B cell (primary cell): ENCODE measurements around the gene GIPR. TPM values are rescaled to one million over a fixed set of nuclear protein-coding genes. Genes with fewer than 3 reads are reported as not detected.

Experiments used
- ATAC-seq: fragments of 200-7000 bp; cut with Tn5 transposase; one replicate; pipeline ENCODE4 v1.10.0; 2021; ENCODE audit warnings: low read depth, mild to moderate bottlenecking, moderate number of reproducible peaks, moderate library complexity
- CTCF ChIA-PET: fragments of 350-600 bp; sonication (Branson Sonifier 250); formaldehyde crosslinking; loops from one replicate; lab custom pipeline; 2021; ENCODE audit warnings: antibody characterized with exemption, inconsistent platforms; lab: Charles Lee
- POLR2A ChIA-PET: fragments of 350-600 bp; sonication (Branson Sonifier 250); formaldehyde crosslinking; loops from one replicate; lab custom pipeline; 2021; ENCODE audit warnings: antibody characterized with exemption; lab: Charles Lee
- DNase-seq: peaks from one replicate; pipeline ENCODE4 v3.0.0; 2013
- H2AFZ ChIP-seq: 2 replicates; pipeline ENCODE4 v1.6.1; 2012; ENCODE audit warnings: mild to moderate bottlenecking, low read depth, low read length; ENCODE audit not compliant: insufficient read depth, poor library complexity, severe bottlenecking
- H3K27ac ChIP-seq, 2 donors: 1 replicate in 1 of 2; 2 replicates in 1 of 2; pipeline ENCODE4 v1.5.1; 2012 to 2013; ENCODE audit warnings: low read length in 2 of 2, mild to moderate bottlenecking in 2 of 2, moderate library complexity in 1 of 2
- H3K27me3 ChIP-seq, 4 experiments: fragments of 200-600 bp in 1 of 4; sonication (generic) in 1 of 4; replicated peaks in 1 of 4; 1 replicate in 2 of 4; 2 replicates in 2 of 4; pipeline versions ENCODE4 v1.6.1 to v1.7.0; 2013 to 2016; ENCODE audit warnings: low read length in 3 of 4, mild to moderate bottlenecking in 2 of 4, mixed read lengths in 1 of 4, moderate library complexity in 1 of 4; ENCODE audit not compliant: insufficient read depth in 4 of 4, control insufficient read depth in 3 of 4; ENCODE audit errors: control extremely low read depth in 1 of 4
- H3K36me3 ChIP-seq, 2 experiments: replicated peaks in 1 of 2; 1 replicate in 1 of 2; 2 replicates in 1 of 2; pipeline versions ENCODE4 v1.6.1 to v1.7.1; 2013; ENCODE audit warnings: low read length in 1 of 2; ENCODE audit not compliant: insufficient read depth in 2 of 2, control insufficient read depth in 1 of 2; ENCODE audit errors: control extremely low read depth in 1 of 2, extremely low read depth in 1 of 2
- H3K4me1 ChIP-seq, 2 donors: fragments of 200-600 bp in 1 of 2; sonication (generic) in 1 of 2; 1 replicate in 1 of 2; 2 replicates in 1 of 2; pipeline versions ENCODE4 v1.5.1 to v1.6.1; 2013 to 2017; ENCODE audit warnings: low read length in 2 of 2; ENCODE audit not compliant: control insufficient read depth in 2 of 2, insufficient read depth in 2 of 2
- H3K4me2 ChIP-seq: replicated peaks from 2 replicates; pipeline ENCODE3; 2012; ENCODE audit warnings: mild to moderate bottlenecking, low read depth, low read length; ENCODE audit not compliant: poor library complexity, severe bottlenecking
- H3K4me3 ChIP-seq, 5 experiments: fragments of 200-600 bp in 1 of 5; sonication (generic) in 1 of 5; 1 replicate in 3 of 5; 2 replicates in 2 of 5; pipeline versions ENCODE4 v1.5.1 to v1.7.0; 2011 to 2016; ENCODE audit warnings: low read length in 4 of 5, mild to moderate bottlenecking in 4 of 5, low read depth in 2 of 5, control low read depth in 1 of 5, moderate library complexity in 1 of 5; ENCODE audit not compliant: insufficient read depth in 1 of 5; ENCODE audit errors: control extremely low read depth in 1 of 5, extremely low read depth in 1 of 5
- H3K79me2 ChIP-seq: fragments of 200-600 bp; sonication (generic); one replicate; pipeline ENCODE4 v1.6.0; 2016; ENCODE audit warnings: low read length; ENCODE audit not compliant: control insufficient read depth, insufficient read depth
- H3K9ac ChIP-seq: fragments of 200-600 bp; sonication (generic); 2 replicates; pipeline ENCODE4 v1.6.1; 2017; ENCODE audit warnings: mild to moderate bottlenecking, low read length, moderate library complexity
- H3K9me3 ChIP-seq, 3 donors: one replicate each; pipeline versions ENCODE4 v1.6.1 to v1.7.1; 2013; ENCODE audit warnings: low read length in 2 of 3; ENCODE audit not compliant: control insufficient read depth in 2 of 3, insufficient read depth in 1 of 3; ENCODE audit errors: control extremely low read depth in 1 of 3
- H4K20me1 ChIP-seq: 2 replicates; pipeline ENCODE4 v1.6.0; 2012; ENCODE audit warnings: mild to moderate bottlenecking, low read length; ENCODE audit not compliant: insufficient read depth, control insufficient read depth, poor library complexity, severe bottlenecking
- H3K27ac Mint-ChIP-seq: one replicate; pipeline ENCODE4 v1.8.0; 2021; ENCODE audit warnings: mixed read lengths
- H3K27me3 Mint-ChIP-seq: one replicate; pipeline ENCODE4 v1.8.0; 2021; ENCODE audit warnings: mixed read lengths
- H3K4me1 Mint-ChIP-seq: one replicate; pipeline ENCODE4 v1.8.0; 2021; ENCODE audit warnings: mixed read lengths
- H3K4me3 Mint-ChIP-seq: one replicate; pipeline ENCODE4 v1.8.0; 2021; ENCODE audit warnings: mixed read lengths
- H3K9me3 Mint-ChIP-seq: one replicate; pipeline ENCODE4 v1.8.0; 2022; ENCODE audit warnings: mixed read lengths; ENCODE audit not compliant: insufficient read depth
- CTCF ChIP-seq: fragments of 200-600 bp; IDR thresholded peaks from one replicate; pipeline ENCODE4 v1.8.0; 2022; ENCODE audit warnings: antibody characterized with exemption, mild to moderate bottlenecking
- EZH2 ChIP-seq: IDR thresholded peaks from 2 replicates; pipeline ENCODE4 v1.6.1; 2012; ENCODE audit warnings: borderline replicate concordance, low read depth, mild to moderate bottlenecking, moderate library complexity, low read length; ENCODE audit not compliant: insufficient read depth, poor library complexity, severe bottlenecking
- WGBS: methylation state at CpG from one replicate; pipeline ENCODE4 v1.1.5; 2013; ENCODE audit warnings: missing lambda C conversion rate; ENCODE audit not compliant: insufficient coverage; 5-methylcytosine and 5-hydroxymethylcytosine counted together
- intact Hi-C: fragments of 100-400 bp; cut with micrococcal nuclease; formaldehyde crosslinking; loops from one replicate; pipeline ENCODE4 v1.10.0; 2022
- polyA plus RNA-seq: library from polyadenylated mRNA; depleted of rRNA; stranded (reverse); fragments of >200 nt; gene quantifications from 2 replicates; pipeline ENCODE4 v1.2.3, GENCODE V29; 2012
- total RNA-seq, 2 donors: library from RNA; stranded (reverse); fragments of 120-200 nt in 1 of 2; gene quantifications; 1 replicate in 1 of 2; 2 replicates in 1 of 2; pipeline versions ENCODE4 v1.2.3 to v1.2.4, GENCODE V29; 2013 to 2022

The GIPR gene
- total and polyA plus RNA-seq, 2 donors (not counting 1 experiment from before 2014, with no cell fraction given): 0.43 to 2.3 TPM

- intact Hi-C loops: no loop called here
- TF ChIP-seq CTCF (no peak), EZH2 (no peak)
- ChIA-PET POLR2A (no interaction called here), CTCF (interaction anchor here (0.9 kb wide), 1 partner anchor 86 kb away, joined by 3 read pairs; no protein-coding TSS in a partner anchor)
- H3K4me2 ChIP-seq: no peak overlapping the region
- no peak overlapping the region for H3K27ac ChIP-seq
- Mint-ChIP-seq H3K27ac (no peak overlapping the region), H3K27me3 (no peaks in the 10 kb centered on the region), H3K9me3 (no peaks in the 10 kb centered on the region), H3K4me3 (no peak overlapping the region), H3K4me1 (peaks cover 41% of the 10 kb centered on the region)
- H3K4me1 ChIP-seq: peaks cover 14 to 21% of the 10 kb centered on the region in 2 donors
- H3K4me3 ChIP-seq: no peak overlapping the region
- ATAC-seq (no peak), DNase-seq (no peak)
- H3K9me3 ChIP-seq: no peaks in the 10 kb centered on the region
- peaks cover 88% of the 10 kb centered on the region for H3K79me2 ChIP-seq
- no peak overlapping the region for H3K9ac ChIP-seq
- peaks cover 32% of the 10 kb centered on the region for H4K20me1 ChIP-seq
- 95% methylated on average over 14 of the region's 15 CpGs for WGBS
- H2AFZ ChIP-seq: no peak overlapping the region
- H3K36me3 ChIP-seq: peaks cover 0 to 18% of the 10 kb centered on the region in 2 experiments
- no peaks in the 10 kb centered on the region for H3K27me3 ChIP-seq
Measured at GRCh38 chr19:45713141-45713540, 45.1 kb downstream of the GIPR start.

- Histone ChIP-seq H3K27ac (no peak overlapping the region), H3K4me1 (peaks cover 18 to 25% of the 10 kb centered on the region in 2 donors), H3K36me3 (peaks cover 0 to 22% of the 10 kb centered on the region in 2 experiments), H3K9ac (no peak overlapping the region), H3K4me2 (no peak overlapping the region), H4K20me1 (peaks cover 32% of the 10 kb centered on the region), H3K4me3 (no peak overlapping the region), H3K79me2 (peaks cover 92% of the 10 kb centered on the region), H2AFZ (no peak overlapping the region), H3K9me3 (peaks cover 0 to 3% (median 0%) of the 10 kb centered on the region in 3 donors), H3K27me3 (no peaks in the 10 kb centered on the region)
- TF ChIP-seq EZH2 (no peak), CTCF (no peak)
- H3K4me1 Mint-ChIP-seq: peaks cover 42% of the 10 kb centered on the region
- 88% methylated on average over 3 of the region's 3 CpGs for WGBS
- no peak for ATAC-seq
- no peaks in the 10 kb centered on the region for H3K9me3 Mint-ChIP-seq
- no peak overlapping the region for H3K27ac Mint-ChIP-seq
- intact Hi-C loops: loop anchor here (5.0 kb wide), 1 partner anchor 77 kb away; the partner anchor contains the start of gene DMWD
- no peaks in the 10 kb centered on the region for H3K27me3 Mint-ChIP-seq
- CTCF ChIA-PET: interaction anchor here (0.6 to 5.0 kb wide), 6 partner anchors 19 to 131 kb away, joined by 3 to 57 read pairs (median 4); partner anchors contain the start of genes MEIOSIN, QPCTL, SIX5 and SNRPD2
- peak overlapping the region; percentile 3 for H3K4me3 Mint-ChIP-seq
- DNase-seq: no peak
- POLR2A ChIA-PET: interaction anchor here (0.5 kb wide), 1 partner anchor 14 kb away, joined by 3 read pairs; no protein-coding TSS in a partner anchor
Measured at GRCh38 chr19:45715139-45715538, 47.1 kb downstream of the GIPR start.
